Right forelimb (tissue), 1 donor: Measurements from ENCODE around the gene MTCL1.

Experiments used
- DNase-seq: peaks from one replicate; pipeline ENCODE4 v3.0.0-alpha.2; 2018

The MTCL1 gene

GRCh38 chr18:8715599-8715998 lies 10.2 kb downstream of the MTCL1 start:
- DNase-seq = no peak

DNA sequence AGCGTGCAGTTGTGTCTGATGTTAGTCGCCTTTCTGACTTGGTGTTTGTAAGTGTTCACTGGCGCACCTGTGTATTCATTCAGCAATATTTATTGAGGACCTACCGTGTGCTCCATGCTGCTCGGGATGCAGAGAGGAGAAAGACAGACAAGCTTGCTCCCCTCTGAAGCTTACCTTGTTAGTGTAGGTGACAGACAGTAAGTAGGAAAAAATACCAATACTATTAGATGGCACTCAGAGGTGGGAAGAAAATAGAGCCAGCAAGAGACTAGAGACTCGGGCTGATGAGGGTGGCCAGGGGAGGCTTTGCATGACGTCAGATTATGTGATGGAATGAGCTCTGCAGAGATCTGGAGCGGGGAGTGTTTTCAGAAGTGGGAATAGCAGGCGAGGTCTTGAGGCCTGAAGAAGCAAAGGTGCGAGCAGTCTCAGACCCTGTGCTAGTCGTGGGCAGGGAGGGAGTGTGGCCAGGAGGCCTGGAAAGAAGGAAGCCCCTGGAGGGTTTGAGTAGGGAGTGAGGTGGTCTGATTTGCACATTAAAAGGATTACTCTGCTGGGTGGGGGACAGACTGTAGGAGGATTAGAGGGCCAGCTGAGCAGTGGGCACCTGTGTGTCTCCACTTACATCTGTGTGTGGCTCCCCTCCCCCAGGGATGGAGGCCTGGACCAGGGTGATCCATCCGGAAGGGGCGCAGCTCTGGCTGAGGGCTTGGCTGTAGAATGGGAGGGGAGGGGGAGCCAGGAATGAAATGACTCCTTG lies 11.8 kb downstream of the MTCL1 start:
- DNase-seq = no peak

- DNase-seq = no peak
Observed at GRCh38 chr18:8718401-8718913, 13.1 kb downstream of the MTCL1 start.

DNA sequence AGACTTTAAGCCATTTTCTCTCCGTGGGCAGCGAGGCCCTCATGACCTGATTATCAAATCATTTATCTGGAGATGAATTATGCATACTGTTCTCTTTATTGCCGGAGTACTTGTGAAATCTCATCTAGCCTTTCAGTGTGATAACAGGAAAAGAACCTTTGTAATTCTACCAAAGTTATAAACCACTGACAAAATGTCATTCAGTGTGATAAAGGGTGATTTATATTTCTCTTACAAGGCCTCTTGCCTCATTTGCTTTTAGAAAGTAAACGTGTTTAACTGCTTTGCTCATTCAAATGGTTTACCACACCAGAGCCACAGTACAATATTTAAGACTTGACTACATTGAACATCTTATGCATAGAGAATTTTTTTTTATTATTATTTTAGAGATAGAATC lies 13.8 kb downstream of the MTCL1 start:
- DNase-seq = no peak

- DNase-seq = no peak
Observed at GRCh38 chr18:8720141-8720540, 14.8 kb downstream of the MTCL1 start.

DNA sequence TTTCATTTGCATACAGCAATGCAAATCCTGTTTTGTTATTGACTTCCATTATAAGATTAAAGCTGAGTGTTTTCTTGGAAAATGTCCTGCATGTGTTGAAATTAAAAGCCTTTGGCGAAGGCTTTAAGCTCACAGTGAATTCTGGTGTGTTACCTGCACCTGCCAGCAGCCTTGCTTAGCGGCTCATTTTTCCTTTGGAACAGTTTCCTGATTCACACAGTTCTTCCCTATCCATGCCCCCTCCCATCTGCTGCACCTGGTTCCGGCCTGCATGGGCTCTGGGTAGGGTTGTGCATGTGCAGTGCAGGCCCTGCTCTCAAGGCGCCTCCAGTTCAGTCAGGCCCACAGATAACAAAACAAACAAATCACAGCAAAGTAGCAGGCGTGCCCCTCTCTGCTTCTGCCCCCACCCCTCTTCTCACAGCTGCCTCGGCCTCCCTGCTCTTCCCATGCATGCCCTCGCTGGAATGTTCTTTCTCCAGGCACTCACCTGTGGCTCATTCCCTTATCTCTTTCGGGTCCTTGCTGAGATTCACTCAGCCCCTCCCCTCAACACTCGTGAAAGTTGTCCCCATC lies 15.8 kb downstream of the MTCL1 start:
- DNase-seq = no peak

- no peak for DNase-seq
Observed at GRCh38 chr18:8721716-8722115, 16.4 kb downstream of the MTCL1 start.

- DNase-seq = no peak
Observed at GRCh38 chr18:8722946-8723820, 17.8 kb downstream of the MTCL1 start.

- DNase-seq = no peak
Observed at GRCh38 chr18:8724452-8724851, 19.1 kb downstream of the MTCL1 start.

GRCh38 chr18:8726281-8726680 lies 20.9 kb downstream of the MTCL1 start:
- no peak for DNase-seq

- no peak for DNase-seq
Observed at GRCh38 chr18:8726963-8727705, 21.8 kb downstream of the MTCL1 start.

GRCh38 chr18:8730080-8730827 lies 24.9 kb downstream of the MTCL1 start:
- no peak for DNase-seq

GRCh38 chr18:8732442-8733360 lies 27.3 kb downstream of the MTCL1 start:
- no peak for DNase-seq

GRCh38 chr18:8734496-8734895 lies 29.1 kb downstream of the MTCL1 start:
- no peak for DNase-seq

DNA sequence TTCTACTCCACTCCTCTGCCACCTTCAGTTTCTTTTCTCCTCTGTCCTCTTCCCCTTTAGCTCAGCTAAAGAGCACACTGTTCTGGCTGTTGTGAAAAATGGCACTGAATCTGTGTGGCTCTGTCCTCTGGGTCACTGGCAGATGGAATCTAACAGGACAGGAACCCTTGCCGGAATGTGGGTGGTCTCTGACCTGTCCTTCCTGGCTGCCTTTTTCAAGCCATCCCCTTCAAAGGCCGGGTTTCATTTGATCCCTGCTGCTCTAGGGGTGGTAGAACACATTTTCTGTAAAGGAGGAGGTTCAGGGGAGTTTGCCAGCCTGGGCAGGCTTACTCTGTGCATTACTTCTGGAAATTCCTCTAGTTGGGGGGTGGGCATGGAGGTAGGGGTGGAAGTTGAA lies 29.9 kb downstream of the MTCL1 start:
- DNase-seq = no peak

GRCh38 chr18:8741117-8741516 lies 35.8 kb downstream of the MTCL1 start:
- DNase-seq = no peak

DNA sequence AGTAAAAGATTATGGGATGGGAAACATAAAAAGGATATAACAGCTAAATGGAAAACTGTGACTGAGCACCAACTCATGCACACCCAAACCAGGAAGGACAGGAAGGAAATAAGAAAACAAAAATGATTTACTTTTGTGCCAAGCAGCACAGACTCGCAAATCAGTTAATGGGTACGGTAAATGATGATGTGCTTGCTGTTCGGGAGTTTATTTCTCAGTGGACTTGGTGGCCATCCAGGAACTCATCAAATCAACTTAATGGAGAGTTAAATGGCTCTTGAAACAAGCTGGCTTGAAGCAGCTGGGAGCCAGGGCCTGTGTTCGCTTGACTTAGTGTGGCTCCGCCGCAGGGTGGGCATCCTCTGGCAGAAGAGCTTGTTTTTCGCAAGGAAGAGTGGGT lies 36.2 kb downstream of the MTCL1 start:
- DNase-seq = no peak

- no peak for DNase-seq
Observed at GRCh38 chr18:8742387-8743361, 37.3 kb downstream of the MTCL1 start.

GRCh38 chr18:8744038-8744437 lies 38.7 kb downstream of the MTCL1 start:
- no peak for DNase-seq

DNA sequence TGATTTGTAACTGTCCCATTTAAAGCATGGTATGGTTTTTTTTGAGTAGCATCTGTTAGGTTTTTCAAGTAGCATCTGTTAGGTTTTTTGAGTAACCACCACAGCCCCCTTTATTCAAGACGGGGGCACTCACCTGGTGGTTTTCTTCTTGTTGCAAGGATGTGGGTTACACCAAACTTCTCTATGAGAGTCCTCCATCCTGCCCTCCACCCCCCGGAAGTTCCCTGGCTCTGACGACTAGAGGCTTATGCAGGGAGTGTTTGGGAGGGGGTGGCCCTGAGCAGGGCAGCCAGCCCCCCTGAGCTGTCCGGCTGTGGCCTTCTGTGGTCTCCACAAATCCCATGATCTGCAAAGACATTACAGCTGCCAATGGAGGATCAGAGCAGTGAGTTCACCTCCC lies 39.3 kb downstream of the MTCL1 start:
- no peak for DNase-seq
